ENCODE results near the gene SPTBN2.

The SPTBN2 gene

DNA sequence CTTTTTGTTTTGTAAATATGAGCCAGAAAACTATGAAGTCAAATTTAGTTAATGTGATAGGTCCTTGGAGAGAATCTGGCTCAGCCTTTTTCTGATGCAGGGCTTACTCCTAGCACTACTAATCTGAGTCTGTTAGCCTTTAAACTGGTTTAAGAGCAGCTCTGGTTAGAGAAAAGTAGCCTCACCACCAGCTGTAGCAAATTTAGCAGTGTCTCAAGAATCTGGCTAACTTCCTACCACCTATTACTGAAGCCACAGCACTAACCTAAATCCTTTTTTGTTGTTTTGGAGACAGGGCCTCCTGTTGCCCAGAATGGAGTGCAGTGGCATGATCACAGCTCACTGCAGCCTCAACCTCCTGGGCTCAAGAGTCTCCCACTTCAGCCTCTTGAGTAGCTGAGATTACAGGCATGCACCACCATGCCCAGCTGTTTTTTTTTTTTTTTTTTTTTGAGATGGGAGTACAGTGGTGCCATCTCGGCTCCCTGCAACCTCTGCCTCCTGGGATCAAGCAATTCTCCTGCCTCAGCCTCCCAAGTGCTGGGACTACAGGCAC lies 65.2 kb downstream of the SPTBN2 start:
- DNase-seq (ENCODE audit: low read depth): no peak
- TF ChIP-seq, protein P1, sequence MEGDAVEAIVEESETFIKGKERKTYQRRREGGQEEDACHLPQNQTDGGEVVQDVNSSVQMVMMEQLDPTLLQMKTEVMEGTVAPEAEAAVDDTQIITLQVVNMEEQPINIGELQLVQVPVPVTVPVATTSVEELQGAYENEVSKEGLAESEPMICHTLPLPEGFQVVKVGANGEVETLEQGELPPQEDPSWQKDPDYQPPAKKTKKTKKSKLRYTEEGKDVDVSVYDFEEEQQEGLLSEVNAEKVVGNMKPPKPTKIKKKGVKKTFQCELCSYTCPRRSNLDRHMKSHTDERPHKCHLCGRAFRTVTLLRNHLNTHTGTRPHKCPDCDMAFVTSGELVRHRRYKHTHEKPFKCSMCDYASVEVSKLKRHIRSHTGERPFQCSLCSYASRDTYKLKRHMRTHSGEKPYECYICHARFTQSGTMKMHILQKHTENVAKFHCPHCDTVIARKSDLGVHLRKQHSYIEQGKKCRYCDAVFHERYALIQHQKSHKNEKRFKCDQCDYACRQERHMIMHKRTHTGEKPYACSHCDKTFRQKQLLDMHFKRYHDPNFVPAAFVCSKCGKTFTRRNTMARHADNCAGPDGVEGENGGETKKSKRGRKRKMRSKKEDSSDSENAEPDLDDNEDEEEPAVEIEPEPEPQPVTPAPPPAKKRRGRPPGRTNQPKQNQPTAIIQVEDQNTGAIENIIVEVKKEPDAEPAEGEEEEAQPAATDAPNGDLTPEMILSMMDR (conservative IDR thresholded peaks at IDR 0.05; ENCODE audit: control insufficient read depth, insufficient read depth, low read depth, low read length): no peak
- no peak overlapping the region for H3K4me3 ChIP-seq (ENCODE audit: control insufficient read depth, low read depth, low read length)

DNA sequence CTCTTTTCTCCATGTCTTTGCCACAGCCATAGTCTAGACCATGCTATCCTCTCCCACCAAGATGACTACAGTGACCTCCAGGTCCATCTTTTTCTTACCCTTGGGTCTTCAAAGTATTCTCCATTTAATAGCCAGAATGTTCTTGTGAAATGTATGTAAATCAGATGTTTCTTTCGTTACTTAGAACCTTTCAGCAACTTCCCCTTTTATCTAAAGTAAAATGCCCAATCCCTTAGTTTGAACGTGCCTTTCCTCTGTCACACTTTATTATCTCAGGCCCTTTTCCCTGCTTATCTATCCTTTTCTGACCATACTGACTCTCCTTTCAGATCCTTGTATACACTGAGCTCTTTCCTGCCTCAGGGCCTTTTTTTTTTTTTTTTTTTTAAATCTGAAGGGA lies 69.3 kb downstream of the SPTBN2 start:
- TF ChIP-seq, protein P1 (conservative IDR thresholded peaks at IDR 0.05; ENCODE audit: control insufficient read depth, insufficient read depth, low read depth, low read length): no peak
- H3K4me3 ChIP-seq (ENCODE audit: control insufficient read depth, low read depth, low read length): no peak overlapping the region
- no peak for DNase-seq (ENCODE audit: low read depth)

DNA sequence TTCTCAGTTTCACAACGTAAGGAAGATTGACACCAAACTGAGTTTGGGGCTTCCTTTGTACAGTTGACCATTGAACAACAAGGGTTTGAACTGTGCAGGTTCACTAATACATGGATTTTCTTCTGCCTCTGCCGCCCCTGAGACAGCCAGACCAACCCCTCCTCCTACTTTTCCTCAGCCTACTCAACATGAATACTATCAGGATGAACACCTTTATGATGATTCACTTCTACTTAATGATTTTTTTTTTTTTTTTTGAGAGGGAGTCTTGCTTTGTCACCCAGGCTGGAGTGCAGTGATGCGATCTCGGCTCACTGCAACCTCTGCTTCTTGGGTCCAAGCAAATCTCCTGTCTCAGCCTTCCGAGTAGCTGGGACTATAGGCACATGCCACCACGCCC lies 75.9 kb downstream of the SPTBN2 start:
- H3K4me3 ChIP-seq (ENCODE audit: control insufficient read depth, low read depth, low read length): no peak overlapping the region
- no peak for DNase-seq (ENCODE audit: low read depth)

DNA sequence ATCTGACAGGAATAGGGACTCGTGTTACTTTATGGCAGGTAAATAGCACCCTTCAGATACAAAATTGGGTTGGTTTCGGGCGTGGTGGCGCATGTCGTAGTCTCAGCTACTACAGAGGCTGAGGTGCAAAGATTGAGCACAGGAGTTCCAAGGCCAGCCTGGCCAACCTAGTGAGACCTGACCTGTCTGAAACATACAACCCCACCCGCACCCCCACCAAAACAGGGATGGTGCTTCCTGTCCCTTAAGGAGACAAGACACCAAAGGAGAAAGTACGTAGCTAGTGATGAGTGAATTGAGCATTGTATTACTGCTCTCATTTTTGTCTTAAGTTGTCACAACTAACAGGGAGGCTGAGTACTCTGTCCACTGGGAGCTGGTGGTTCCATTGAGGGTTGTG lies 76.4 kb downstream of the SPTBN2 start:
- no peak overlapping the region for H3K4me3 ChIP-seq (ENCODE audit: control insufficient read depth, low read depth, low read length)
- no peak for DNase-seq (ENCODE audit: low read depth)
- TF ChIP-seq, protein P1 (conservative IDR thresholded peaks at IDR 0.05; ENCODE audit: control insufficient read depth, insufficient read depth, low read depth, low read length): no peak

More for the DNA sequence above, 75.9 kb downstream of the SPTBN2 start:
- TF ChIP-seq, protein P1 (conservative IDR thresholded peaks at IDR 0.05; ENCODE audit: control insufficient read depth, insufficient read depth, low read depth, low read length): no peak

DNA sequence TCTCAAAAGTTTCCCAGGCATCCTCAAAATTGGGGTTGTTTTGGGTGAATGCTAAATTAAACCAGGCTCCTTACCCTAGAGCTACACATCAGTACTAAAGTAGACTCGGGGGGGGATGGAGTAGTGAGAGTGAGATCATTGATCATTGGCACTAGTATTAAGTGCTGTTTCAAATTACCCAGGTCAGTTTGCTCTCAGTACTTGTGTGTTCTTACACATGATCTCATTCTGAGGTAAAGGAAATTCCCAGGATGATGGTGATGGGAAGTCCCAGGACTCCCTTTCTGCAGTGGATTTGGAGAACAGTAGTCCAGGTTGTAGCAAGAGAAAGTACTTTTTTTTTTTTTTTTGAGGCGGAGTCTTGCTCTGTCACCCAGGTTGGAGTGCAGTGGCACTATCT lies 78.0 kb downstream of the SPTBN2 start:
- no peak overlapping the region for H3K4me3 ChIP-seq (ENCODE audit: control insufficient read depth, low read depth, low read length)
- TF ChIP-seq, protein P1 (conservative IDR thresholded peaks at IDR 0.05; ENCODE audit: control insufficient read depth, insufficient read depth, low read depth, low read length): no peak
- DNase-seq (ENCODE audit: low read depth): peak; percentile 62

DNA sequence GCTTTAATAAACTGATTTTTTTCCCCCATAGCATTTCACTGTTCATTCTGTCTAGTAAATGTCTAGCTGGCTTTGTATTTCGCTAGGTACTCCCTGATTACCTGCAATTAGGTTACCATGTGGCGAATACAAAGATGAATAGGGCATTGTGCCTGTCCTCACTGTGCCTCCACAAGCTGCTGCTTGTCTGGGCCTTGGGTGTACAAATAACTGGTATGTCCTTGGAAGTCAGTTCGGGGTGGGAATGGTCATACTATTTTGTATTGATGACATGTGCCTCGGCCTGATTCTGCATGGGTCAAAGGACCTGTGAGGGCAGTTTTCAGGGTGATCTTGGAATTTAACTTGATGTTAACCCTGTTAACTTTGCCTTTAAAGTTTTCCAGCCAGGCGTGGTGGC lies 79.1 kb downstream of the SPTBN2 start:
- H3K4me3 ChIP-seq (ENCODE audit: control insufficient read depth, low read depth, low read length): no peak overlapping the region
- TF ChIP-seq, protein P1 (conservative IDR thresholded peaks at IDR 0.05; ENCODE audit: control insufficient read depth, insufficient read depth, low read depth, low read length): no peak
- DNase-seq (ENCODE audit: low read depth): no peak

DNA sequence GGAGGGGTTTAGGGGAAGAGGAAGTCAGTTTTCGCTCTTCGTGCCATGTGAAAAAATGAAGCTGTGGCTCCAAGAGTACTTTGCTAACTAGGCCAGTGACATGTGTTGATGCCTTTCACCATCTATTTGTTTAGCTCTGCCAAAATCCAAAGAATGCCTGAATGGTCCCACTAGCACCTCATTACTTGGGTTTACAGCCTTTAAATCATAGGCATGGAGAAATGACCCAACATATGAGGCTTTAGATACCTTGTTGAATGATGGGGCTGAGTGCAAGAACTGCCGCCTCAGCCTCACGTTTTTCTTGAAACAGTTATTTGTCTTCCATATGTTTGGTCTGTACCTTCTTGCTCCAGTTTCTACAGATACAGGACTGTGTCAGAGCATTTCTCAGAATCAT lies 82.2 kb downstream of the SPTBN2 start:
- no peak for DNase-seq (ENCODE audit: low read depth)
- H3K4me3 ChIP-seq (ENCODE audit: control insufficient read depth, low read depth, low read length): no peak overlapping the region
- TF ChIP-seq, protein P1 (conservative IDR thresholded peaks at IDR 0.05; ENCODE audit: control insufficient read depth, insufficient read depth, low read depth, low read length): no peak
